ENCODE results near the gene ITPR1. TPM values are rescaled to one million over a fixed set of nuclear protein-coding genes. Genes with fewer than 3 reads are reported as not detected.
A peak's percentile ranks its signal among the peaks of the same experiment; 100 is the strongest.

The ITPR1 gene
- polyA plus RNA-seq, 1 donor: 12.7 TPM

- Histone ChIP-seq H3K27me3 (ENCODE audit: control insufficient read depth, insufficient read depth, low read length) (no peaks in the 10 kb centered on the region), H3K27ac (ENCODE audit: low read length) (no peak overlapping the region), H3K9me3 (ENCODE audit: control insufficient read depth, low read depth, low read length) (no peaks in the 10 kb centered on the region), H3K4me3 (ENCODE audit: low read length) (no peak overlapping the region), H3K4me1 (ENCODE audit: control insufficient read depth, insufficient read depth, low read length) (peaks cover 55% of the 10 kb centered on the region), H3K36me3 (ENCODE audit: control insufficient read depth, insufficient read depth, low read length) (no peaks in the 10 kb centered on the region)
- no peak for DNase-seq
- WGBS (ENCODE audit: insufficient coverage, low lambda C conversion rate): no CpG with 5 or more reads among the region's 14 CpGs
These were observed 223.7 kb downstream of the ITPR1 start for GRCh38 chr3:4716706-4717362.

GRCh38 chr3:4717363-4717740 is 224.2 kb downstream of the ITPR1 start:
- Histone ChIP-seq H3K36me3 (ENCODE audit: control insufficient read depth, insufficient read depth, low read length) (no peaks in the 10 kb centered on the region), H3K9me3 (ENCODE audit: control insufficient read depth, low read depth, low read length) (no peaks in the 10 kb centered on the region), H3K27me3 (ENCODE audit: control insufficient read depth, insufficient read depth, low read length) (no peaks in the 10 kb centered on the region), H3K4me3 (ENCODE audit: low read length) (no peak overlapping the region), H3K4me1 (ENCODE audit: control insufficient read depth, insufficient read depth, low read length) (peaks cover 52% of the 10 kb centered on the region), H3K27ac (ENCODE audit: low read length) (no peak overlapping the region)
- no CpG with 5 or more reads among the region's 5 CpGs for WGBS (ENCODE audit: insufficient coverage, low lambda C conversion rate)
- no peak for DNase-seq

GRCh38 chr3:4718179-4718736 is 225.1 kb downstream of the ITPR1 start:
- Histone ChIP-seq H3K36me3 (ENCODE audit: control insufficient read depth, insufficient read depth, low read length) (no peaks in the 10 kb centered on the region), H3K27me3 (ENCODE audit: control insufficient read depth, insufficient read depth, low read length) (no peaks in the 10 kb centered on the region), H3K4me1 (ENCODE audit: control insufficient read depth, insufficient read depth, low read length) (peaks cover 44% of the 10 kb centered on the region), H3K27ac (ENCODE audit: low read length) (peak overlapping the region; percentile 90), H3K4me3 (ENCODE audit: low read length) (no peak overlapping the region), H3K9me3 (ENCODE audit: control insufficient read depth, low read depth, low read length) (no peaks in the 10 kb centered on the region)
- DNase-seq: no peak
- 60% methylated on average over 1 of the region's 4 CpGs for WGBS (ENCODE audit: insufficient coverage, low lambda C conversion rate)

GRCh38 chr3:4719046-4719501 is 225.9 kb downstream of the ITPR1 start:
- WGBS (ENCODE audit: insufficient coverage, low lambda C conversion rate): no CpG with 5 or more reads among the region's 8 CpGs
- peak; percentile 54 to 81 for DNase-seq
- Histone ChIP-seq H3K4me3 (ENCODE audit: low read length) (no peak overlapping the region), H3K27me3 (ENCODE audit: control insufficient read depth, insufficient read depth, low read length) (no peaks in the 10 kb centered on the region), H3K9me3 (ENCODE audit: control insufficient read depth, low read depth, low read length) (no peaks in the 10 kb centered on the region), H3K27ac (ENCODE audit: low read length) (peak overlapping the region; percentile 90), H3K36me3 (ENCODE audit: control insufficient read depth, insufficient read depth, low read length) (no peaks in the 10 kb centered on the region), H3K4me1 (ENCODE audit: control insufficient read depth, insufficient read depth, low read length) (peaks cover 39% of the 10 kb centered on the region)

GRCh38 chr3:4720316-4721075 is 227.3 kb downstream of the ITPR1 start:
- no CpG with 5 or more reads among the region's 12 CpGs for WGBS (ENCODE audit: insufficient coverage, low lambda C conversion rate)
- H3K4me1 ChIP-seq (ENCODE audit: control insufficient read depth, insufficient read depth, low read length): peaks cover 34% of the 10 kb centered on the region
- peak overlapping the region; percentile 90 for H3K27ac ChIP-seq (ENCODE audit: low read length)
- no peaks in the 10 kb centered on the region for H3K27me3 ChIP-seq (ENCODE audit: control insufficient read depth, insufficient read depth, low read length)
- H3K9me3 ChIP-seq (ENCODE audit: control insufficient read depth, low read depth, low read length): no peaks in the 10 kb centered on the region
- peak; percentile 79 to 89 for DNase-seq
- H3K4me3 ChIP-seq (ENCODE audit: low read length): peak overlapping the region; percentile 13
- H3K36me3 ChIP-seq (ENCODE audit: control insufficient read depth, insufficient read depth, low read length): no peaks in the 10 kb centered on the region

GRCh38 chr3:4721511-4721911 is 228.4 kb downstream of the ITPR1 start:
- Histone ChIP-seq H3K36me3 (ENCODE audit: control insufficient read depth, insufficient read depth, low read length) (no peaks in the 10 kb centered on the region), H3K4me1 (ENCODE audit: control insufficient read depth, insufficient read depth, low read length) (peaks cover 34% of the 10 kb centered on the region)

GRCh38 chr3:4722103-4722502 is 229.0 kb downstream of the ITPR1 start:
- Histone ChIP-seq H3K27me3 (ENCODE audit: control insufficient read depth, insufficient read depth, low read length) (no peaks in the 10 kb centered on the region), H3K4me1 (ENCODE audit: control insufficient read depth, insufficient read depth, low read length) (peaks cover 34% of the 10 kb centered on the region), H3K27ac (ENCODE audit: low read length) (no peak overlapping the region), H3K4me3 (ENCODE audit: low read length) (no peak overlapping the region), H3K36me3 (ENCODE audit: control insufficient read depth, insufficient read depth, low read length) (no peaks in the 10 kb centered on the region), H3K9me3 (ENCODE audit: control insufficient read depth, low read depth, low read length) (no peaks in the 10 kb centered on the region)
- DNase-seq: peak; percentile 48 to 75
- 100% methylated on average over 1 of the region's 6 CpGs for WGBS (ENCODE audit: insufficient coverage, low lambda C conversion rate)

More at GRCh38 chr3:4721511-4721911, 228.4 kb downstream of the ITPR1 start:
- no peaks in the 10 kb centered on the region for H3K27me3 ChIP-seq (ENCODE audit: control insufficient read depth, insufficient read depth, low read length)
- no peak for DNase-seq
- peak overlapping the region; percentile 21 for H3K27ac ChIP-seq (ENCODE audit: low read length)
- no peak overlapping the region for H3K4me3 ChIP-seq (ENCODE audit: low read length)
- 100% methylated on average over 1 of the region's 9 CpGs for WGBS (ENCODE audit: insufficient coverage, low lambda C conversion rate)
- no peaks in the 10 kb centered on the region for H3K9me3 ChIP-seq (ENCODE audit: control insufficient read depth, low read depth, low read length)

- peaks cover 30% of the 10 kb centered on the region for H3K4me1 ChIP-seq (ENCODE audit: control insufficient read depth, insufficient read depth, low read length)
- no peaks in the 10 kb centered on the region for H3K9me3 ChIP-seq (ENCODE audit: control insufficient read depth, low read depth, low read length)
- WGBS (ENCODE audit: insufficient coverage, low lambda C conversion rate): no CpG with 5 or more reads among the region's 10 CpGs
- no peaks in the 10 kb centered on the region for H3K36me3 ChIP-seq (ENCODE audit: control insufficient read depth, insufficient read depth, low read length)
- peak overlapping the region; percentile 45 for H3K27ac ChIP-seq (ENCODE audit: low read length)
- H3K27me3 ChIP-seq (ENCODE audit: control insufficient read depth, insufficient read depth, low read length): no peaks in the 10 kb centered on the region
- DNase-seq: peak; percentile 60 to 71
- no peak overlapping the region for H3K4me3 ChIP-seq (ENCODE audit: low read length)
These were observed 231.0 kb downstream of the ITPR1 start for GRCh38 chr3:4724051-4724629.

- Histone ChIP-seq H3K36me3 (ENCODE audit: control insufficient read depth, insufficient read depth, low read length) (no peaks in the 10 kb centered on the region), H3K4me3 (ENCODE audit: low read length) (no peak overlapping the region), H3K9me3 (ENCODE audit: control insufficient read depth, low read depth, low read length) (no peaks in the 10 kb centered on the region), H3K27ac (ENCODE audit: low read length) (no peak overlapping the region), H3K4me1 (ENCODE audit: control insufficient read depth, insufficient read depth, low read length) (peaks cover 18% of the 10 kb centered on the region), H3K27me3 (ENCODE audit: control insufficient read depth, insufficient read depth, low read length) (no peaks in the 10 kb centered on the region)
- WGBS (ENCODE audit: insufficient coverage, low lambda C conversion rate): no CpG with 5 or more reads among the region's 5 CpGs
- no peak for DNase-seq
These were observed 233.4 kb downstream of the ITPR1 start for GRCh38 chr3:4726549-4726948.

All from large intestine (tissue), 3 donors.